ENCODE results near the gene TRAPPC3.

DNA sequence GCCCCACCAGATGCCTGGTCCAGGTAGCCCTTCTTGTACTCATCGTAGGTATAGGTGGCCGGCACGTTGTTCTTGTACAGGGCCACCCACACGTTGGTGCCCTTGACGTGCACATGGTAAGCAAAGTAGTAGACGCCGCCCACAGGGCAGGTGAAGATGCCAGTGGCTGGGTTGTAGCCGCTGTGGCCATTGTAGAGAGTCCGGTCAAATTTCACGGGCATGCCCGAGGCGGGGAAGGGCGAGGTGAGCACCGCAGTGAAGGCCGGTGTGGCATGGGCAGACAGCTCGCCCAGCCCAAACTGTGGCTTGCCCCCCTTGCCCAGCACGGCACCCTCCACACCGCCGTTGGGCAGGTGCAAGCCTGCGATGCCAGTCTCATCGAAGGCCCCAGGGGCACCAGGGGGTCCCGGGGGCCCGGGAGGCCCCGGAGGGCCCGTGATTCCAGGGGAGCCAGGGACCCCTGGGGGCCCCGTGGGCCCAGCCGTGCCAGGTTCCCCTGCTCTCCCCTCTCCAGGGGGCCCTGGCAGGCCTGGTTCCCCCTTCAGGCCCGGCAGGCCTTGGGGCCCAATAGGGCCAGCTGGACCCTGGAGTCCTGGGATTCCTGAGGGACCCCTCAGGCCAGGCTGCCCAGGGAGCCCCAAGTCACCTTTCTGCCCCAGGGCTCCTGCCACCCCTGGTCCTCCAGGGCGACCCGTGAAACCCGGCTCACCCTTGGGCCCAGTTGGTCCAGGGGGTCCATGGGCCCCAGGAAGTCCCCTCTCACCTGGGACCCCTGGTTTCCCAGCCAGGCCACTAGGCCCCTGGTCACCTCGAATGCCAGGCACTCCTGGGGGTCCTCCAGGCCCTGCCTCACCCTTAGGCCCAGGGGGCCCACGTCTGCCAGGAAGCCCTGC lies 51.3 kb downstream of the TRAPPC3 start:
- TF ChIP-seq, protein P1, sequence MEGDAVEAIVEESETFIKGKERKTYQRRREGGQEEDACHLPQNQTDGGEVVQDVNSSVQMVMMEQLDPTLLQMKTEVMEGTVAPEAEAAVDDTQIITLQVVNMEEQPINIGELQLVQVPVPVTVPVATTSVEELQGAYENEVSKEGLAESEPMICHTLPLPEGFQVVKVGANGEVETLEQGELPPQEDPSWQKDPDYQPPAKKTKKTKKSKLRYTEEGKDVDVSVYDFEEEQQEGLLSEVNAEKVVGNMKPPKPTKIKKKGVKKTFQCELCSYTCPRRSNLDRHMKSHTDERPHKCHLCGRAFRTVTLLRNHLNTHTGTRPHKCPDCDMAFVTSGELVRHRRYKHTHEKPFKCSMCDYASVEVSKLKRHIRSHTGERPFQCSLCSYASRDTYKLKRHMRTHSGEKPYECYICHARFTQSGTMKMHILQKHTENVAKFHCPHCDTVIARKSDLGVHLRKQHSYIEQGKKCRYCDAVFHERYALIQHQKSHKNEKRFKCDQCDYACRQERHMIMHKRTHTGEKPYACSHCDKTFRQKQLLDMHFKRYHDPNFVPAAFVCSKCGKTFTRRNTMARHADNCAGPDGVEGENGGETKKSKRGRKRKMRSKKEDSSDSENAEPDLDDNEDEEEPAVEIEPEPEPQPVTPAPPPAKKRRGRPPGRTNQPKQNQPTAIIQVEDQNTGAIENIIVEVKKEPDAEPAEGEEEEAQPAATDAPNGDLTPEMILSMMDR (IDR thresholded peaks at IDR 0.05; ENCODE audit: low read depth, low read length, poor library complexity, severe bottlenecking), result no peak
- TF ChIP-seq EZH2phosphoT487 (IDR thresholded peaks at IDR 0.05; ENCODE audit: borderline replicate concordance, low read length), result no peak
